Measurements from ENCODE around the gene DCAF5. TPM values are rescaled to one million over a fixed set of nuclear protein-coding genes. Genes with fewer than 3 reads are reported as not detected.

DCAF5 gene
- total RNA-seq, 2 donors from 2014 or later, result 25.3 to 67.4 TPM

GRCh38 chr14:69149461-69150244, 3.3 kb downstream of the DCAF5 start:
- Histone ChIP-seq H3K27me3 (replicated peaks; ENCODE audit: insufficient read depth) (no peaks in the 10 kb centered on the region), H3K4me1 (replicated peaks) (peaks cover 11% of the 10 kb centered on the region), H3K36me3 (no peaks in the 10 kb centered on the region), H3K4me3 (no peak overlapping the region), H3K27ac (peak overlapping the region in 1 of 2 donors; percentile 97), H3K9me3 (no peaks in the 10 kb centered on the region)
- WGBS, result 30% methylated on average over 2 of the region's 2 CpGs
- no peak for DNase-seq (ENCODE audit: low spot score)
- TF ChIP-seq POLR2A (IDR thresholded peaks at IDR 0.05) (no peak), POLR2AphosphoS5 (IDR thresholded peaks at IDR 0.05) (no peak), CTCF (IDR thresholded peaks at IDR 0.05) (no peak)
- intact Hi-C loops (cut with DNase I), result no loop called here

DNA sequence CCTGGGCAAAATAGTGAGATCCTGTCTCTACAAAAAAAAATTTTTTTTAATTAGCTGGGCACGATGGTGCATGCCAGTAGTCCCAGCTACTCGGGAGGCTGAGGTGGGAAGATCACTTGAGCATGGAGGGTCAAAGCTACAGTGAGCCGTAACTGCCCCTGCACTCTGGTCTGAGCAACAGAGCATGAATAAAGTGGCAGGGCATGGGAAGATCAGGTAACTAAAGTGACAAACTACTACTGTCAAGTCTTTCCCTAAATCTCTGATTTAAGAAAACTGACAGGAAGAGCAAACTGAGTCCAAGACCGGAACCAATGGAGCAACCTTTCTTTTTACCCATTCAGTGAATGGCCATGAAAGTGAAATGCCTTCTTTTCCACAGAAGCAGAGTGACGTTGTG, 10.8 kb downstream of the DCAF5 start:
- Histone ChIP-seq H3K4me1 (replicated peaks) (no peaks in the 10 kb centered on the region), H3K9me3 (no peaks in the 10 kb centered on the region), H3K27me3 (replicated peaks; ENCODE audit: insufficient read depth) (no peaks in the 10 kb centered on the region), H3K27ac (no peak overlapping the region), H3K36me3 (no peaks in the 10 kb centered on the region), H3K4me3 (no peak overlapping the region)
- 79% methylated on average over 5 of the region's 5 CpGs for WGBS
- no peak for DNase-seq (ENCODE audit: low spot score)
- intact Hi-C loops (cut with DNase I), result no loop called here
- TF ChIP-seq POLR2AphosphoS5 (IDR thresholded peaks at IDR 0.05) (no peak), CTCF (IDR thresholded peaks at IDR 0.05) (no peak), POLR2A (IDR thresholded peaks at IDR 0.05) (no peak)

- no peak for DNase-seq (ENCODE audit: low spot score)
- intact Hi-C loops (cut with DNase I), result no loop called here
- TF ChIP-seq POLR2AphosphoS5 (IDR thresholded peaks at IDR 0.05) (no peak), POLR2A (IDR thresholded peaks at IDR 0.05) (no peak), CTCF (IDR thresholded peaks at IDR 0.05) (no peak)
- H3K4me3 ChIP-seq, result no peak overlapping the region
- no peak overlapping the region for H3K27ac ChIP-seq
- H3K9me3 ChIP-seq, result no peaks in the 10 kb centered on the region
- 61% methylated on average over 1 of the region's 1 CpG for WGBS
- H3K4me1 ChIP-seq (replicated peaks), result no peaks in the 10 kb centered on the region
- H3K36me3 ChIP-seq, result no peaks in the 10 kb centered on the region
- H3K27me3 ChIP-seq (replicated peaks; ENCODE audit: insufficient read depth), result no peaks in the 10 kb centered on the region
Measured at GRCh38 chr14:69141550-69141949, 11.4 kb downstream of the DCAF5 start.

- DNase-seq (ENCODE audit: low spot score), result no peak
- 87% methylated on average over 7 of the region's 7 CpGs for WGBS
- intact Hi-C loops (cut with DNase I), result loop anchor here (10.0 kb wide), 2 partner anchors 105 to 215 kb away; no protein-coding TSS in a partner anchor
- no peaks in the 10 kb centered on the region for H3K36me3 ChIP-seq
- TF ChIP-seq POLR2A (IDR thresholded peaks at IDR 0.05) (no peak), CTCF (IDR thresholded peaks at IDR 0.05) (no peak), POLR2AphosphoS5 (IDR thresholded peaks at IDR 0.05) (no peak)
- no peaks in the 10 kb centered on the region for H3K27me3 ChIP-seq (replicated peaks; ENCODE audit: insufficient read depth)
- H3K27ac ChIP-seq, result no peak overlapping the region
- no peaks in the 10 kb centered on the region for H3K9me3 ChIP-seq
- H3K4me3 ChIP-seq, result no peak overlapping the region
- H3K4me1 ChIP-seq (replicated peaks), result no peaks in the 10 kb centered on the region
Measured at GRCh38 chr14:69139743-69140142, 13.2 kb downstream of the DCAF5 start.
